Urothelium cell line (cell line): ENCODE measurements around the gene FAM186B.
"Not testable (repeated sequence)": the region's sequence is repeated elsewhere in the genome, so short reads cannot be mapped to it uniquely, and the experiment has no call there.

ENCODE experiments used
- DNase-seq: peaks from one replicate; pipeline ENCODE4 v3.0.0; 2011; ENCODE audit warnings: low spot score, mixed read lengths
- FAIRE-seq: peaks from 2 replicates; lab custom pipeline; 2011; peaks lifted over from hg19 to GRCh38; lab: Jason Lieb, UNC

Gene FAM186B

GRCh38 chr12:49635036-49635435 lies 29.6 kb upstream of the FAM186B start:
- DNase-seq (no peak), FAIRE-seq (no peak)

- FAIRE-seq (no peak), DNase-seq (no peak)
Measured at GRCh38 chr12:49633703-49634345, 28.4 kb upstream of the FAM186B start.

- DNase-seq: no peak
- no peak for FAIRE-seq
Measured at GRCh38 chr12:49632986-49633702, 27.7 kb upstream of the FAM186B start.

- DNase-seq: no peak
- FAIRE-seq: no peak
Measured at GRCh38 chr12:49632401-49632800, 27.0 kb upstream of the FAM186B start.

- no peak for FAIRE-seq
Measured at GRCh38 chr12:49631336-49631907, 26.0 kb upstream of the FAM186B start.

GRCh38 chr12:49627752-49628360 lies 22.4 kb upstream of the FAM186B start:
- DNase-seq (peak; percentile 64), FAIRE-seq (no peak)

More at GRCh38 chr12:49631336-49631907, 26.0 kb upstream of the FAM186B start:
- no peak for DNase-seq

- no peak for FAIRE-seq
Measured at GRCh38 chr12:49626836-49627235, 21.4 kb upstream of the FAM186B start.

GRCh38 chr12:49626169-49626835 lies 20.9 kb upstream of the FAM186B start:
- no peak for FAIRE-seq
- no peak for DNase-seq

More at GRCh38 chr12:49626836-49627235, 21.4 kb upstream of the FAM186B start:
- DNase-seq: no peak

- FAIRE-seq (no peak), DNase-seq (peak; percentile 66)
Measured at GRCh38 chr12:49624921-49625577, 19.6 kb upstream of the FAM186B start.

GRCh38 chr12:49623142-49623904 lies 17.9 kb upstream of the FAM186B start, which contains the start of gene PRPF40B:
Gene PRPF40B, plus strand, starts transcription at chr12:49623561. Its CDS starts 30 bp downstream, at chr12:49623591.
- peak; percentile 95 for DNase-seq
- no peak for FAIRE-seq

- no peak for DNase-seq
- FAIRE-seq: no peak
Measured at GRCh38 chr12:49622501-49623141, 17.2 kb upstream of the FAM186B start.

- FAIRE-seq: no peak
- no peak for DNase-seq
Measured at GRCh38 chr12:49621651-49622500, 16.4 kb upstream of the FAM186B start.

GRCh38 chr12:49619286-49619685 lies 13.8 kb upstream of the FAM186B start:
- DNase-seq: no peak

GRCh38 chr12:49618576-49618975 lies 13.1 kb upstream of the FAM186B start:
- FAIRE-seq (no peak), DNase-seq (no peak)

More at GRCh38 chr12:49619286-49619685, 13.8 kb upstream of the FAM186B start:
- no peak for FAIRE-seq

GRCh38 chr12:49616533-49617219 lies 11.2 kb upstream of the FAM186B start:
- no peak for DNase-seq
- no peak for FAIRE-seq

- DNase-seq (no peak), FAIRE-seq (no peak)
Measured at GRCh38 chr12:49615725-49616124, 10.3 kb upstream of the FAM186B start.

GRCh38 chr12:49612210-49612609 lies 6.8 kb upstream of the FAM186B start:
- FAIRE-seq (no peak), DNase-seq (no peak)

GRCh38 chr12:49610785-49611184 lies 5.3 kb upstream of the FAM186B start:
- not testable (repeated sequence) for FAIRE-seq, DNase-seq
